ENCODE results near the gene SLC17A3. TPM values are rescaled to one million over a fixed set of nuclear protein-coding genes. Genes with fewer than 3 reads are reported as not detected.

Gene SLC17A3
- total and polyA plus RNA-seq, 9 of the 15 experiments (the other 6 are each of a cell fraction or from before 2014, with no cell fraction given): 0.04 to 0.08 TPM; not detected in 7

- no TSS peak for BruUV-seq (replicated peaks)
- no peak for DNase-seq (ENCODE audit: extremely low read depth in 1 of 4, low spot score in 3 of 4)
- Histone ChIP-seq H2AFZ (ENCODE audit: low read depth, low read length) (no peak overlapping the region), H3K4me1 (replicated peaks in 1 of 2; ENCODE audit: control insufficient read depth in 2 of 2, insufficient read depth in 2 of 2, low read length in 2 of 2) (no peaks in the 10 kb centered on the region), H3K4me2 (ENCODE audit: insufficient read depth, low read length) (no peak overlapping the region), H3K27me3 (ENCODE audit: control insufficient read depth in 2 of 2, insufficient read depth in 2 of 2, low read length in 2 of 2) (no peaks in the 10 kb centered on the region), H4K20me1 (replicated peaks; ENCODE audit: control insufficient read depth, insufficient read depth, low read length) (no peaks in the 10 kb centered on the region), H3K9ac (ENCODE audit: insufficient read depth in 1 of 2, low read depth in 2 of 2, low read length in 2 of 2) (no peak overlapping the region), H3K9me3 (replicated peaks; ENCODE audit: control insufficient read depth, insufficient read depth, low read depth, low read length) (no peaks in the 10 kb centered on the region), H3K4me3 (no peak overlapping the region), H3K36me3 (ENCODE audit: control insufficient read depth, insufficient read depth, low read length) (no peaks in the 10 kb centered on the region), H3K79me2 (ENCODE audit: control insufficient read depth, insufficient read depth, low read length) (no peaks in the 10 kb centered on the region), H3K9me1 (ENCODE audit: control insufficient read depth, insufficient read depth, low read length) (no peaks in the 10 kb centered on the region), H3K27ac (ENCODE audit: extremely low read depth, low read depth, low read length) (no peak overlapping the region)
- ChIA-PET CTCF (ENCODE audit: low intra/inter-chr PET ratio) (no interaction called here), POLR2A (interaction anchor here (0.9 to 1.4 kb wide), 2 partner anchors 10 to 35 kb away, joined by 3 read pairs; no protein-coding TSS in a partner anchor)
- 1% methylated on average over 2 of the region's 2 CpGs for WGBS (ENCODE audit: insufficient coverage, low coverage, missing lambda C conversion rate)
- in situ Hi-C loops (cut with MboI): no loop called here
- ATAC-seq: no peak
- TF ChIP-seq ZNF384 (IDR thresholded peaks at IDR 0.05; ENCODE audit: low read depth, low read length): no peak
- no peak for TF ChIP-seq ZNF507 (tag; conservative IDR thresholded peaks at IDR 0.05)
- no peak for TF ChIP-seq MXD1 (CRISPR knock-in tag; IDR thresholded peaks at IDR 0.05; ENCODE audit: borderline replicate concordance, poor library complexity, severe bottlenecking)
- TF ChIP-seq PTTG1 (tag; IDR thresholded peaks at IDR 0.05; ENCODE audit: low read depth): no peak
- TF ChIP-seq FIP1L1 (IDR thresholded peaks at IDR 0.05; ENCODE audit: low read depth, low read length, poor library complexity, severe bottlenecking): no peak
- TF ChIP-seq EGR1 (conservative IDR thresholded peaks at IDR 0.05): no peak
- no peak for TF ChIP-seq CHD1 (IDR thresholded peaks at IDR 0.05; ENCODE audit: low read length)
- TF ChIP-seq MEIS2 (IDR thresholded peaks at IDR 0.05; ENCODE audit: partially characterized antibody): no peak
- TF ChIP-seq TCFL5 (CRISPR knock-in tag; conservative IDR thresholded peaks at IDR 0.05): no peak
- no peak for TF ChIP-seq ELK1 (CRISPR knock-in tag; IDR thresholded peaks at IDR 0.05)
- no peak for TF ChIP-seq MECOM (CRISPR knock-in tag; IDR thresholded peaks at IDR 0.05)
- no peak for TF ChIP-seq BHLHE40 (IDR thresholded peaks at IDR 0.05; ENCODE audit: low read length)
- TF ChIP-seq MAX (CRISPR knock-in tag; IDR thresholded peaks at IDR 0.05): no peak
- TF ChIP-seq CREB3 (tag; conservative IDR thresholded peaks at IDR 0.05; ENCODE audit: low read depth): no peak
- no peak for TF ChIP-seq YBX1 (IDR thresholded peaks at IDR 0.05)
- no peak for TF ChIP-seq ZFX (CRISPR knock-in tag; IDR thresholded peaks at IDR 0.05)
- no peak for FAIRE-seq
- intact Hi-C loops (cut with micrococcal nuclease): no loop called here
These were observed 22.1 kb downstream of the SLC17A3 start for GRCh38 chr6:25851961-25852360.
